Measurements from ENCODE around the gene FGFR2. TPM values are rescaled to one million over a fixed set of nuclear protein-coding genes. Genes with fewer than 3 reads are reported as not detected.

FGFR2 gene
- total and polyA plus RNA-seq, 2 of the 4 experiments (the other 2 are of a cell fraction), result not detected

DNA sequence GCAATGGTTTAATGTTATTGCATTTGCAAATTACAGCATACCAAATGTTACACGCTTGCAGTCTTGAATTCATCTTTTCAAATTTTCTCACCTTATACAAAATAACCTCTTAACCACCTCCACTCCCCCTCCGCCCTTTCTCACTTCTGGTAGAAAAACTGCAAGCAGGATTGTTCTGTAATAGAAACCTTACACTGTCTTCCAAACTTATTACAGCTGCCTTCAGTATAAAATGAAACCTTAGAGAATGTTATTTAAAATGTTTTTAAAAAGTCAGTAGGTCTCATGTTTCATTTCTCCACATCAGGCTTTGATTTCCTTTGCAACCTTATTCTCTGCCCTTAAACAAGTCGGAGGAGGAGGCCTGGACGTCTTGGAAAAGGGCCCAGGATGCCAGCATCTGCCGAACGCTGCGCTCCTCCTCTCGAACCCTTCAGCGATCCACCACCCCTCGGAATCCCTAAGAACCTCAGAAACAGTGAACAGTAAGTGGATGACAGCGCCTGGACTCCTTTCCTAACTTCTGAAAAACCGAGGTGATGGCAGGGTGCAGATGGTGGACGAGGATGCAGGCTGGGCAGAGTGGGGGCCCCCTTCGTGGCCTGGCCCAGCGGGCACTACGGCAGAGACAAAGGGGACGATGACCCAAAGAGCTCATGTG is 74.0 kb downstream of the FGFR2 start:
- Histone ChIP-seq H3K14ac (replicated peaks; ENCODE audit: low read depth, low read length) (no peak overlapping the region), H3K27me3 (ENCODE audit: control insufficient read depth, insufficient read depth, low read length) (no peaks in the 10 kb centered on the region), H4K5ac (ENCODE audit: low read depth, low read length) (no peak overlapping the region), H3K36me3 (ENCODE audit: control insufficient read depth, insufficient read depth, low read length) (no peaks in the 10 kb centered on the region), H4K20me1 (ENCODE audit: insufficient read depth, low read length) (no peaks in the 10 kb centered on the region), H2BK20ac (ENCODE audit: low read depth, low read length) (no peak overlapping the region), H2BK15ac (ENCODE audit: low read depth, low read length) (no peak overlapping the region), H3K9me1 (ENCODE audit: insufficient read depth, low read length) (no peaks in the 10 kb centered on the region), H3K4ac (ENCODE audit: low read depth, low read length) (no peak overlapping the region), H2AFZ (replicated peaks; ENCODE audit: low read length, poor library complexity) (no peak overlapping the region), H3K4me3 (ENCODE audit: insufficient read depth, low read depth, low read length) (no peak overlapping the region), H3K27ac (ENCODE audit: insufficient read depth, low read length) (no peak overlapping the region), H3K18ac (ENCODE audit: low read depth, low read length) (no peak overlapping the region), H3K79me1 (ENCODE audit: low read depth in 1 of 2, low read length in 2 of 2) (no peaks in the 10 kb centered on the region), H4K8ac (ENCODE audit: low read depth in 2 of 2, low read length in 2 of 2) (no peak overlapping the region), H2BK120ac (ENCODE audit: low read depth, low read length) (no peak overlapping the region), H3K23ac (ENCODE audit: low read depth, low read length) (no peak overlapping the region), H2AK5ac (ENCODE audit: low read depth, low read length) (no peak overlapping the region), H3K9ac (ENCODE audit: low read depth, low read length) (no peak overlapping the region), H3K4me1 (ENCODE audit: control insufficient read depth, insufficient read depth, low read length) (no peaks in the 10 kb centered on the region), H4K91ac (ENCODE audit: insufficient read depth, low read depth, low read length) (no peak overlapping the region), H3K4me2 (ENCODE audit: low read depth, low read length) (no peak overlapping the region), H2AK9ac (replicated peaks; ENCODE audit: low read depth, low read length, poor library complexity) (no peak overlapping the region), H3K9me3 (ENCODE audit: control insufficient read depth, insufficient read depth, low read length) (peaks cover 28% of the 10 kb centered on the region), H2BK5ac (ENCODE audit: low read depth, low read length, poor library complexity, severe bottlenecking) (no peak overlapping the region), H3K56ac (ENCODE audit: extremely low read depth, insufficient read depth, low read length) (no peak overlapping the region)
- dilution Hi-C loops (cut with HindIII; ENCODE audit: low sequenced_read_pairs, unreplicated experiment), result no loop called here
- no CpG with 5 or more reads among the region's 17 CpGs for WGBS, 2 experiments (ENCODE audit: extremely low coverage in 2 of 2, insufficient read length in 1 of 2)
- ChIA-PET POLR2A (ENCODE audit: unreplicated experiment) (no interaction called here), CTCF (no interaction called here)
- intact Hi-C loops (cut with micrococcal nuclease), result no loop called here
- ATAC-seq (ENCODE audit: low read depth), result no peak
- TF ChIP-seq RCOR1 (IDR thresholded peaks at IDR 0.05; ENCODE audit: insufficient replicate concordance, low read length), result no peak
- no peak for TF ChIP-seq BHLHE40 (IDR thresholded peaks at IDR 0.05; ENCODE audit: low read depth, low read length)
- TF ChIP-seq, protein P1, sequence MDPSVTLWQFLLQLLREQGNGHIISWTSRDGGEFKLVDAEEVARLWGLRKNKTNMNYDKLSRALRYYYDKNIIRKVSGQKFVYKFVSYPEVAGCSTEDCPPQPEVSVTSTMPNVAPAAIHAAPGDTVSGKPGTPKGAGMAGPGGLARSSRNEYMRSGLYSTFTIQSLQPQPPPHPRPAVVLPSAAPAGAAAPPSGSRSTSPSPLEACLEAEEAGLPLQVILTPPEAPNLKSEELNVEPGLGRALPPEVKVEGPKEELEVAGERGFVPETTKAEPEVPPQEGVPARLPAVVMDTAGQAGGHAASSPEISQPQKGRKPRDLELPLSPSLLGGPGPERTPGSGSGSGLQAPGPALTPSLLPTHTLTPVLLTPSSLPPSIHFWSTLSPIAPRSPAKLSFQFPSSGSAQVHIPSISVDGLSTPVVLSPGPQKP (IDR thresholded peaks at IDR 0.05; ENCODE audit: borderline replicate concordance, low read depth, low read length), result no peak
- TF ChIP-seq, protein P2, sequence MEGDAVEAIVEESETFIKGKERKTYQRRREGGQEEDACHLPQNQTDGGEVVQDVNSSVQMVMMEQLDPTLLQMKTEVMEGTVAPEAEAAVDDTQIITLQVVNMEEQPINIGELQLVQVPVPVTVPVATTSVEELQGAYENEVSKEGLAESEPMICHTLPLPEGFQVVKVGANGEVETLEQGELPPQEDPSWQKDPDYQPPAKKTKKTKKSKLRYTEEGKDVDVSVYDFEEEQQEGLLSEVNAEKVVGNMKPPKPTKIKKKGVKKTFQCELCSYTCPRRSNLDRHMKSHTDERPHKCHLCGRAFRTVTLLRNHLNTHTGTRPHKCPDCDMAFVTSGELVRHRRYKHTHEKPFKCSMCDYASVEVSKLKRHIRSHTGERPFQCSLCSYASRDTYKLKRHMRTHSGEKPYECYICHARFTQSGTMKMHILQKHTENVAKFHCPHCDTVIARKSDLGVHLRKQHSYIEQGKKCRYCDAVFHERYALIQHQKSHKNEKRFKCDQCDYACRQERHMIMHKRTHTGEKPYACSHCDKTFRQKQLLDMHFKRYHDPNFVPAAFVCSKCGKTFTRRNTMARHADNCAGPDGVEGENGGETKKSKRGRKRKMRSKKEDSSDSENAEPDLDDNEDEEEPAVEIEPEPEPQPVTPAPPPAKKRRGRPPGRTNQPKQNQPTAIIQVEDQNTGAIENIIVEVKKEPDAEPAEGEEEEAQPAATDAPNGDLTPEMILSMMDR (conservative IDR thresholded peaks at IDR 0.05; ENCODE audit: low read depth, low read length), result no peak
- no peak for TF ChIP-seq RFX5 (IDR thresholded peaks at IDR 0.05; ENCODE audit: low read depth, low read length)
- TF ChIP-seq CEBPB (IDR thresholded peaks at IDR 0.05; ENCODE audit: low read depth, low read length), result no peak
- no peak for TF ChIP-seq RAD21 (IDR thresholded peaks at IDR 0.05; ENCODE audit: low read length)
- no peak for TF ChIP-seq FOS (IDR thresholded peaks at IDR 0.05; ENCODE audit: low read depth, low read length)
- BruUV-seq (replicated peaks), result no TSS peak
- in situ Hi-C loops (cut with MboI; ENCODE audit: low sequenced_read_pairs), result no loop called here
- no peak for DNase-seq

Measured in IMR-90 (cell line).